Kidney (tissue), 14 donors: ENCODE measurements around the gene IDNK. TPM values are rescaled to one million over a fixed set of nuclear protein-coding genes. Genes with fewer than 3 reads are reported as not detected.

Source experiments
- DNase-seq, 5 donors: peaks; one replicate each; pipeline ENCODE4 v3.0.0-alpha.2; 2013 to 2020
- FAIRE-seq: peaks from 2 replicates; lab custom pipeline; 2012; peaks lifted over from hg19 to GRCh38; lab: Jason Lieb, UNC
- H3K27ac ChIP-seq, 2 donors: one replicate each; pipeline ENCODE4 v1.7.0; 2013; ENCODE audit warnings: low read depth in 2 of 2, low read length in 2 of 2, inconsistent platforms in 1 of 2
- H3K27me3 ChIP-seq: one replicate; pipeline ENCODE4 v1.7.1; 2013; ENCODE audit warnings: low read length, inconsistent platforms; ENCODE audit not compliant: control insufficient read depth, insufficient read depth
- H3K36me3 ChIP-seq, 3 donors: one replicate each; pipeline versions ENCODE4 v1.7.0 to v1.7.1; 2013; ENCODE audit warnings: low read length in 3 of 3, control low read depth in 1 of 3, inconsistent platforms in 1 of 3; ENCODE audit not compliant: insufficient read depth in 3 of 3, control insufficient read depth in 2 of 3
- H3K4me1 ChIP-seq, 3 donors: one replicate each; pipeline versions ENCODE4 v1.7.0 to v1.7.1; 2013; ENCODE audit warnings: low read length in 3 of 3, inconsistent platforms in 1 of 3, low read depth in 1 of 3; ENCODE audit not compliant: control insufficient read depth in 2 of 3, insufficient read depth in 2 of 3
- H3K4me3 ChIP-seq, 3 donors: one replicate each; pipeline versions ENCODE4 v1.7.0 to v1.8.1; 2013; ENCODE audit warnings: low read length in 3 of 3, control low read depth in 1 of 3, inconsistent platforms in 1 of 3
- H3K9ac ChIP-seq, 3 donors: one replicate each; pipeline versions ENCODE4 v1.7.0 to v1.7.1; 2013; ENCODE audit warnings: low read length in 3 of 3, control low read depth in 1 of 3, inconsistent platforms in 1 of 3
- H3K9me3 ChIP-seq, 3 donors: one replicate each; pipeline versions ENCODE4 v1.7.0 to v1.7.1; 2013; ENCODE audit warnings: low read length in 3 of 3, control low read depth in 1 of 3, inconsistent platforms in 1 of 3; ENCODE audit not compliant: control insufficient read depth in 2 of 3, insufficient read depth in 1 of 3
- intact Hi-C: fragments of 100-400 bp; cut with DNase I; formaldehyde crosslinking; loops from one replicate; pipeline ENCODE4 v1.11.1; 2022
- polyA plus RNA-seq: library from polyadenylated mRNA; stranded (reverse); fragments of 350-450 nt; fragmentation: Illumina TruSeq; extraction: RNeasy Lipid Tissue Mini Kit (QIAGEN cat#74804); gene quantifications from one replicate; pipeline ENCODE4 v1.2.3, GENCODE V29; 2014; ENCODE audit warnings: low read depth, low replicate concordance; ENCODE audit not compliant: insufficient read depth
- total RNA-seq: library from RNA; stranded (reverse); fragmentation: NEBNext Ultra II Directional; extraction: Animal tissue kit (Norgen Biotek cat#: 25700); gene quantifications from one replicate; pipeline ENCODE4 v1.2.1, GENCODE V29; 2021
- TF ChIP-seq, protein P1 (sequence below): IDR thresholded peaks from 3 replicates; pipeline ENCODE4 v1.5.1; 2012; ENCODE audit warnings: mild to moderate bottlenecking, moderate library complexity, borderline replicate concordance; ENCODE audit not compliant: insufficient read depth; ENCODE audit errors: extremely low read depth
- donor health status: control.
- donor health status: control.
- donor health status: control.
- donor health status: control.
- donor health status: control.
- donor health status: DM: yes; HTN: yes; CAD: no.
- donor health status: Normal renal cell carcinoma (clear cell type).

IDNK gene
- total and polyA plus RNA-seq, 2 donors from 2014 or later = 7.4 to 39.2 TPM

DNA sequence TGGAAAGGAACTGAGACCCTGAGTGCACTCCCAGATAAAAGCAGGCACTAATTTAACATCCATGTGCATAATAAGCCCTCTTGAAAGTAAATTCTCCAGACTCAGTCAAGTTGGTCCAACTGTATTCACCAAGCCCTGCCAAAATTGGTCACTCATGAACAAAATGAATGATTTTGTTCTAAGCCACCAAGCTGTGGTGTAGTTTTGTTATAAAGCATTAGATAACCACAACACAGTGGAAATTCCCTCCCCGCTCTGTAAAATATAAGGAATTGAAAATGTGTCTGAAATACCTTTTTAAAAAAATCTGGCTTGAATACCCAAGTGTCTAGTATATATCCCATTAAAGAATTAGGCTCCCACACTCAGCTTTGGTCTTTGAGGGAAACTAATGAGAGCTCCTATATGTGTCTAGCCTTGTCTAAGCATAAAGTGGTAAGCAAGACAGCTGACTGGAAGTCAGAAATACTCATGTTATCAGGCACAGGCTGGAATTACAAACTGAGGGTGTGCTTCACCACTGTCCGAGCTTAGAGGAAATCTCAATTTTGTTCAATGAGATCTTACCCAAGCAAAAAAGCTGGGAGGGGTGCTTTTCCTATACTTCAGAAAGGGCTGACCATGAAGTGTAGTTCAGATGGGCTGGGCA lies 33.2 kb downstream of the IDNK start:
- Histone ChIP-seq H3K9ac (no peak overlapping the region), H3K27me3 (no peaks in the 10 kb centered on the region), H3K9me3 (no peaks in the 10 kb centered on the region), H3K4me1 (peaks cover 0 to 2% (median 0%) of the 10 kb centered on the region in 3 donors), H3K4me3 (no peak overlapping the region), H3K36me3 (peaks cover 9 to 35% (median 15%) of the 10 kb centered on the region in 3 donors), H3K27ac (no peak overlapping the region)
- no peak for DNase-seq
- no peak for FAIRE-seq
- TF ChIP-seq, protein P1, sequence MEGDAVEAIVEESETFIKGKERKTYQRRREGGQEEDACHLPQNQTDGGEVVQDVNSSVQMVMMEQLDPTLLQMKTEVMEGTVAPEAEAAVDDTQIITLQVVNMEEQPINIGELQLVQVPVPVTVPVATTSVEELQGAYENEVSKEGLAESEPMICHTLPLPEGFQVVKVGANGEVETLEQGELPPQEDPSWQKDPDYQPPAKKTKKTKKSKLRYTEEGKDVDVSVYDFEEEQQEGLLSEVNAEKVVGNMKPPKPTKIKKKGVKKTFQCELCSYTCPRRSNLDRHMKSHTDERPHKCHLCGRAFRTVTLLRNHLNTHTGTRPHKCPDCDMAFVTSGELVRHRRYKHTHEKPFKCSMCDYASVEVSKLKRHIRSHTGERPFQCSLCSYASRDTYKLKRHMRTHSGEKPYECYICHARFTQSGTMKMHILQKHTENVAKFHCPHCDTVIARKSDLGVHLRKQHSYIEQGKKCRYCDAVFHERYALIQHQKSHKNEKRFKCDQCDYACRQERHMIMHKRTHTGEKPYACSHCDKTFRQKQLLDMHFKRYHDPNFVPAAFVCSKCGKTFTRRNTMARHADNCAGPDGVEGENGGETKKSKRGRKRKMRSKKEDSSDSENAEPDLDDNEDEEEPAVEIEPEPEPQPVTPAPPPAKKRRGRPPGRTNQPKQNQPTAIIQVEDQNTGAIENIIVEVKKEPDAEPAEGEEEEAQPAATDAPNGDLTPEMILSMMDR = no peak
- intact Hi-C loops = no loop called here

DNA sequence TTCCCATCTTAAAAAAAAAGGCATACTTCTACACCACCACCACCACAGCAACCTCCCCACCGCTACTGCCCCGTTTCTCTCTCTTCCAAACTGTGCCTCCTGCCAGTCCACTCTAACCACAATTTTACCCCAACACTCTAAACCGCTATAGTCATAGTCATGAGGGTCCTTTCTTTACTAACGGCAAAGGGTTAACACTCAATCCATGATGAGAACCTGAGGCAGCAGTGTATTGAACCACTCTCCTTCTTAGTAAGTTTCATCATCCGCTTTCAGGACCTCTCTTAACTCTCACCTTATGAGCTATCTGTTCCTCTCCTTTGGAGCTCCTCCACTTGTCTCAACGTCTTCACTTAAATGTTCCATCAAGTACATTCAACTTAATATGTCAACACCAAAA lies 34.0 kb downstream of the IDNK start:
- Histone ChIP-seq H3K27ac (no peak overlapping the region), H3K4me3 (no peak overlapping the region), H3K27me3 (no peaks in the 10 kb centered on the region), H3K36me3 (peaks cover 9 to 35% (median 15%) of the 10 kb centered on the region in 3 donors), H3K9ac (no peak overlapping the region), H3K4me1 (peaks cover 0 to 2% (median 0%) of the 10 kb centered on the region in 3 donors), H3K9me3 (no peaks in the 10 kb centered on the region)
- TF ChIP-seq, protein P1 = no peak
- FAIRE-seq (no peak), DNase-seq (no peak)
- intact Hi-C loops = no loop called here

DNA sequence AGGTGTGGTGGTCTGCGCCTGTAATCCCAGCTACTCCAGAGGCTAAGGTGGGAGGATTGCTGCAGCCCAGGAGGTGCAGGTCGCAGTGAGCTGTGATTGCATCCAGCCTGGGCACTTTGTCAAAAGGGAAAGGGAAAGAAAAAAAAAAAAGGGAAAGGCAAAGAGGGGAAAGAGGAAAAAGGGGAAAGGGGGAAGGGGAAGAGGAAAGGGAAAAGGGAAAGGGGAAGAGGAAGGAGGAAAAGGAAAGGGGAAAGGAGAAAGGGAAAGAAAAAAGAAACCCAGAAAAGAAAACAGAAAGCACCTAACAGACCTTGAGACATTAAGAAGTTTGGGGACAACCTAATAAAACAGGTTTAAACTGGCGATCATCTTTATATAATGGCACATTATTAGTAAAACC lies 40.0 kb downstream of the IDNK start:
- Histone ChIP-seq H3K27ac (no peak overlapping the region), H3K9me3 (no peaks in the 10 kb centered on the region), H3K4me1 (peaks cover 0 to 2% (median 0%) of the 10 kb centered on the region in 3 donors), H3K27me3 (no peaks in the 10 kb centered on the region), H3K36me3 (peaks cover 6 to 34% (median 16%) of the 10 kb centered on the region in 3 donors), H3K4me3 (no peak overlapping the region), H3K9ac (no peak overlapping the region)
- intact Hi-C loops = no loop called here
- FAIRE-seq = no peak
- TF ChIP-seq, protein P1 = no peak
- DNase-seq = no peak
